Chondrocyte (in vitro differentiated cells): Measurements from ENCODE around the gene FOXA2. TPM values are rescaled to one million over a fixed set of nuclear protein-coding genes. Genes with fewer than 3 reads are reported as not detected.

Experiments
- DNase-seq: peaks from one replicate; pipeline ENCODE4 v3.0.0; 2021; ENCODE audit warnings: mixed read lengths, low spot score
- H3K27ac Mint-ChIP-seq: one replicate; pipeline ENCODE4 v1.8.0; 2021; ENCODE audit warnings: mild to moderate bottlenecking, moderate library complexity, mixed read lengths; ENCODE audit not compliant: unreplicated experiment
- H3K27me3 Mint-ChIP-seq: 2 replicates; pipeline ENCODE4 v1.8.0; 2021; ENCODE audit warnings: low read depth, mixed read lengths
- H3K36me3 Mint-ChIP-seq: 2 replicates; pipeline ENCODE4 v1.8.0; 2021; ENCODE audit warnings: low read depth, mixed read lengths
- H3K4me1 Mint-ChIP-seq: 2 replicates; pipeline ENCODE4 v1.8.0; 2021; ENCODE audit warnings: low read depth, mild to moderate bottlenecking, mixed read lengths
- H3K4me3 Mint-ChIP-seq: one replicate; pipeline ENCODE4 v1.8.0; 2021; ENCODE audit warnings: mild to moderate bottlenecking, moderate library complexity, mixed read lengths; ENCODE audit not compliant: unreplicated experiment
- H3K9me3 Mint-ChIP-seq: 2 replicates; pipeline ENCODE4 v1.8.0; 2021; ENCODE audit warnings: low read depth, mixed read lengths
- CTCF ChIP-seq: fragments of 200-600 bp; sonication (generic); IDR thresholded peaks from 2 replicates; pipeline ENCODE4 v1.5.0; 2021; ENCODE audit warnings: antibody characterized with exemption, mild to moderate bottlenecking, moderate library complexity
- total RNA-seq: library from RNA; stranded (reverse); gene quantifications from 3 replicates; pipeline ENCODE4 v1.2.1, GENCODE V29; 2021

The FOXA2 gene
- total RNA-seq, 1 donor from 2014 or later: not detected

- Mint-ChIP-seq H3K4me1 (no peaks in the 10 kb centered on the region), H3K27ac (no peak overlapping the region), H3K4me3 (no peak overlapping the region), H3K9me3 (no peaks in the 10 kb centered on the region), H3K27me3 (peaks cover 20% of the 10 kb centered on the region), H3K36me3 (no peaks in the 10 kb centered on the region)
- DNase-seq: no peak
- no peak for TF ChIP-seq CTCF
Measured at GRCh38 chr20:22623211-22623610, 38.8 kb upstream of the FOXA2 start.

- Mint-ChIP-seq H3K4me1 (no peaks in the 10 kb centered on the region), H3K4me3 (no peak overlapping the region), H3K36me3 (no peaks in the 10 kb centered on the region), H3K27me3 (peaks cover 34% of the 10 kb centered on the region), H3K27ac (no peak overlapping the region), H3K9me3 (no peaks in the 10 kb centered on the region)
- TF ChIP-seq CTCF: no peak
- DNase-seq: no peak
Measured at GRCh38 chr20:22620342-22620741, 36.0 kb upstream of the FOXA2 start.

- Mint-ChIP-seq H3K4me3 (no peak overlapping the region), H3K27me3 (peaks cover 34% of the 10 kb centered on the region), H3K27ac (no peak overlapping the region), H3K9me3 (no peaks in the 10 kb centered on the region), H3K36me3 (no peaks in the 10 kb centered on the region), H3K4me1 (no peaks in the 10 kb centered on the region)
- DNase-seq: no peak
- TF ChIP-seq CTCF: no peak
Measured at GRCh38 chr20:22619806-22620205, 35.4 kb upstream of the FOXA2 start.

GRCh38 chr20:22619272-22619671, 34.9 kb upstream of the FOXA2 start:
- DNase-seq: no peak
- Mint-ChIP-seq H3K4me1 (no peaks in the 10 kb centered on the region), H3K9me3 (no peaks in the 10 kb centered on the region), H3K4me3 (no peak overlapping the region), H3K27me3 (peaks cover 36% of the 10 kb centered on the region), H3K27ac (no peak overlapping the region), H3K36me3 (no peaks in the 10 kb centered on the region)
- TF ChIP-seq CTCF: no peak

GRCh38 chr20:22617160-22617559, 32.8 kb upstream of the FOXA2 start:
- Mint-ChIP-seq H3K4me1 (no peaks in the 10 kb centered on the region), H3K4me3 (no peak overlapping the region), H3K27me3 (peaks cover 50% of the 10 kb centered on the region), H3K36me3 (no peaks in the 10 kb centered on the region), H3K27ac (no peak overlapping the region), H3K9me3 (no peaks in the 10 kb centered on the region)
- DNase-seq: no peak
- TF ChIP-seq CTCF: no peak
